GM12878 (cell line): ENCODE results near the gene SGSH. TPM values are rescaled to one million over a fixed set of nuclear protein-coding genes. Genes with fewer than 3 reads are reported as not detected.

Source experiments
- ATAC-seq: fragments of 200-7000 bp; cut with Tn5 transposase; 3 replicates; pipeline ENCODE4 v1.9.1; 2020; ENCODE audit warnings: mild to moderate bottlenecking, moderate library complexity
- BruUV-seq: library from RNA; stranded (reverse); fragments of 400-500 nt; replicated peaks from 2 replicates; lab custom pipeline; 2021; lab: Mats Ljungman, UMichigan
- CTCF ChIA-PET: fragments of 300-600 bp; sonication (Branson Sonifier 250); formaldehyde crosslinking; extraction: SDS; loops from one replicate; lab custom pipeline; 2021; ENCODE audit warnings: inconsistent platforms; lab: Yijun Ruan, JAX
- POLR2A ChIA-PET: fragments of 350-600 bp; formaldehyde crosslinking; extraction: SDS; loops from one replicate; lab custom pipeline; 2021; ENCODE audit warnings: inconsistent platforms; lab: Charles Lee
- RAD21 ChIA-PET: fragments of 300-600 bp; sonication (Branson Sonifier 250); formaldehyde crosslinking; loops from one replicate; lab custom pipeline; 2023; ENCODE audit warnings: antibody characterized with exemption; ENCODE audit not compliant: unreplicated experiment; lab: Charles Lee
- SMC1A ChIA-PET: fragments of 300-600 bp; sonication (Branson Sonifier 250); formaldehyde crosslinking; loops from one replicate; lab custom pipeline; 2023; ENCODE audit not compliant: unreplicated experiment, uncharacterized antibody; lab: Charles Lee
- DNase-seq: peaks from one replicate; pipeline ENCODE4 v3.0.0-alpha.2; 2011; ENCODE audit warnings: low read depth, low spot score
- FAIRE-seq: peaks from 3 replicates; lab custom pipeline; 2011; peaks lifted over from hg19 to GRCh38; lab: Jason Lieb, UNC
- H2AFZ ChIP-seq: 2 replicates; pipeline ENCODE4 v1.6.0; 2011; ENCODE audit warnings: low read depth, low read length, control low read depth; ENCODE audit not compliant: control insufficient read depth
- H3K27ac ChIP-seq: 2 replicates; pipeline ENCODE4 v1.5.1; 2011; ENCODE audit warnings: control low read depth; ENCODE audit not compliant: control insufficient read depth, insufficient read depth
- H3K27me3 ChIP-seq, 2 experiments: replicated peaks in 1 of 2; 2 replicates each; pipeline versions ENCODE4 v1.6.0 to v1.6.1; 2011; ENCODE audit warnings: low read length in 1 of 2; ENCODE audit not compliant: control insufficient read depth in 2 of 2, insufficient read depth in 2 of 2
- H3K36me3 ChIP-seq, 2 experiments: 2 replicates each; pipeline ENCODE4 v1.5.1; 2011; ENCODE audit warnings: low read length in 1 of 2; ENCODE audit not compliant: control insufficient read depth in 2 of 2, insufficient read depth in 2 of 2
- H3K4me1 ChIP-seq: 2 replicates; pipeline ENCODE4 v1.6.1; 2011; ENCODE audit warnings: mild to moderate bottlenecking, low read length, moderate library complexity, mixed read lengths; ENCODE audit not compliant: control insufficient read depth, insufficient read depth
- H3K4me2 ChIP-seq: 2 replicates; pipeline ENCODE4 v1.6.0; 2011; ENCODE audit warnings: control low read depth; ENCODE audit not compliant: control insufficient read depth, insufficient read depth
- H3K4me3 ChIP-seq: fragments of 200-600 bp; sonication (generic); 2 replicates; pipeline ENCODE4 v1.5.1; 2016
- H3K79me2 ChIP-seq: 2 replicates; pipeline ENCODE4 v1.6.0; 2011; ENCODE audit warnings: low read length; ENCODE audit not compliant: control insufficient read depth, insufficient read depth
- H3K9ac ChIP-seq: 2 replicates; pipeline ENCODE4 v1.8.0; 2011; ENCODE audit warnings: low read length, control low read depth, mixed read lengths; ENCODE audit not compliant: control insufficient read depth, insufficient read depth
- H3K9me3 ChIP-seq: replicated peaks from 3 replicates; pipeline ENCODE4 v1.5.1; 2011; ENCODE audit warnings: mild to moderate bottlenecking, low read length; ENCODE audit not compliant: control insufficient read depth, insufficient read depth
- H4K20me1 ChIP-seq: 2 replicates; pipeline ENCODE4 v1.6.0; 2011; ENCODE audit not compliant: control insufficient read depth, insufficient read depth
- IKZF2 ChIP-seq, 2 experiments: fragments of 450-650 bp; IDR thresholded peaks; 2 replicates each; pipeline ENCODE4 v1.6.1; 2017; ENCODE audit warnings: mild to moderate bottlenecking in 2 of 2, moderate library complexity in 2 of 2
- PML ChIP-seq: IDR thresholded peaks from 2 replicates; pipeline ENCODE4 v1.6.1; 2012; ENCODE audit warnings: low read length, inconsistent platforms
- STAT3 ChIP-seq: IDR thresholded peaks from 2 replicates; pipeline ENCODE4 v1.6.1; 2011; ENCODE audit warnings: low read depth, low read length, improper control_type of control experiment
- SUPT20H ChIP-seq: IDR thresholded peaks from 2 replicates; pipeline ENCODE4 v1.6.1; 2011; ENCODE audit warnings: low read depth, mild to moderate bottlenecking, low read length, moderate library complexity, borderline replicate concordance; ENCODE audit not compliant: control insufficient read depth
- TARDBP ChIP-seq: IDR thresholded peaks from 2 replicates; pipeline ENCODE4 v1.6.1; 2016; ENCODE audit warnings: borderline replicate concordance
- WGBS: methylation state at CpG from one replicate; pipeline ENCODE4 v1.1.6; 2016; ENCODE audit warnings: low lambda C conversion rate; ENCODE audit not compliant: insufficient replicate concordance, insufficient coverage; ENCODE audit errors: missing lambda C conversion rate; 5-methylcytosine and 5-hydroxymethylcytosine counted together
- in situ Hi-C: fragments of 300-500 bp; cut with MboI; formaldehyde crosslinking; loops from 9 replicates; pipeline ENCODE4 v1.14.3; 2018; ENCODE audit warnings: mixed read lengths
- intact Hi-C: fragments of 100-400 bp; cut with micrococcal nuclease; formaldehyde crosslinking; loops from one replicate; pipeline ENCODE4 v1.14.2; 2022; ENCODE audit not compliant: unreplicated experiment
- polyA plus RNA-seq, 11 experiments: library from polyadenylated mRNA; depleted of rRNA in 4 of 11; unstranded in 6 of 11; stranded (reverse) in 5 of 11; fragments of >200 nt; fragmentation: Nextera tagmentation in 4 of 11; fragmentation: Illumina TruSeq in 1 of 11; extraction: Ambion mirVana in 4 of 11; extraction: Trizol in 1 of 11; gene quantifications; 1 replicate in 1 of 11; 2 replicates in 10 of 11; pipeline versions ENCODE4 v1.2.1 to v1.2.3, GENCODE V29; 2011 to 2016; ENCODE audit warnings: inconsistent platforms in 2 of 11, missing spikeins in 2 of 11, low read depth in 1 of 11
- total RNA-seq, 4 experiments: library from RNA; depleted of rRNA in 3 of 4; stranded (reverse); fragments of >200 nt in 3 of 4; fragmentation: Illumina TruSeq in 1 of 4; extraction: Trizol in 1 of 4; gene quantifications; 2 replicates each; pipeline versions ENCODE4 v1.2.1 to v1.2.3, GENCODE V29; 2013 to 2021

SGSH gene
- total and polyA plus RNA-seq, 10 of the 15 experiments (the other 5 are each of a cell fraction or from before 2014, with no cell fraction given): 0.13 to 17.2 (median 6.0) TPM

DNA sequence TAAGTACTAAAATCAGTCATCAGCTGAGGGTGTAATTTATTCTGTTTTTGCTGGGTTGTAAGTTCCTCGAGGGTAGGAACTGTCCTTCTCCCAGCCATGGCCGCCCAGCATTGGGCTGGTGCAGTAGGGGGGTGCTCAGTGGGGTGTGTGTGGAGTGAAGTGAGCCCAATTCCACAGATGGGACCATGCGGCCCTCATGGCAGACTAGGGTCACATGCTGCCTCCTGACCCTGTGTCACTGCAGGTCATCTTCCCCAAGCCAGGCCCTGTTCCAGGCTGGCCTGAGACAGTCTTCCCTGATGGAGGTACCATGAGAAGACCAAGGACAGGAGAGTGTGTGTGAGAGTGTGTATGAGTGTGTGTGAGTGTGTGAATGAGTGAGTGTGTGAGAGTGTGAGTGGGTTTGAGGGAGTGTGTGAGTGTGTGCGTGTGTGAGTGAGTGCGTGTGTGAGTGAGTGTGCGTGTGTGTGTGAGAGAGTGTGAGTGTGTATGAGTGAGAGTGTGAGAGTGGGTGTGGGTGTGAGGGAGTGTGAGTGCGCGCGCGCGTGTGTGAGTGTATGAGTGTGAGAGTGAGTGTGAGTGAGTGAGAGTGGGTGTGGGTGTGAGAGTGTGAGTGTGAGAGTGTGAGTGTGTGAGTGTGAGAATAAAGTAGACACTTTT is 3.8 kb upstream of the SGSH start (continued):
- no peak for TF ChIP-seq TARDBP
- TF ChIP-seq STAT3: no peak
- no peak for TF ChIP-seq PML

DNA sequence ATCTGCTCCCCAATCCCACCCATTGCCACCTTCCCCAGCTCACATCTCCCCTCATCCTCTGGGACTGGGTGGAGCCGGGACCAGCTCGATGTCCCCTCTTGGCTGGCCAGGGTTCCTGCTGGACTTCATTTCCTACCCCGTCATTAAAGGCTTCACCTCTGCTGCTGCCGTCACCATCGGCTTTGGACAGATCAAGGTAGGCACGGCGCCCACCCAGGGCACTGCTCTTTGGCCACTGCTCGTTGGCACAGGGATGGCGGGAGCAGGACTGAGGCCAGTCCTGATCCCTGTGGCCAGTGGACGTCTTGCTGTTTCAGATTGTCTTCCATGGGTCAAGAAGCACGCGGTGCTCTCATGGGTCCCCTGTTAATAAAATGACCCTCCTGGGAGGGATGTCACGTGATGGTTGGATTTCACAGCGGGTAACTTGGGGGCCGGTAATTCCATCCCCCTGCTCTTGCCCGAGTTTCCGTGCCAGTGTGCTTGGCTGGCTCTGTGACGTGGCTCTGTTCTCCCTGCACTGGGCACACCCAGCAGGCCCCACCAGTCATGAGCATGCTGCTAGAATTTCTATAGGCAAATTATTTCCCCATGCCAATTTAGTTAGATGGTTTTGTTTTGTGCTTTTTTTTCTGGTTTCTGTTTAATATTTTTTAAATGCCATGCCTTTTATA is 3.1 kb upstream of the SGSH start:
- H2AFZ ChIP-seq: no peak overlapping the region
- no peak overlapping the region for H3K4me3 ChIP-seq
- TF ChIP-seq SUPT20H (no peak), IKZF2 (IDR thresholded peaks at IDR 0.05) (no peak)
- peaks cover 4% of the 10 kb centered on the region for H3K79me2 ChIP-seq
- BruUV-seq: no TSS peak
- intact Hi-C loops: no loop called here
- FAIRE-seq (no peak), ATAC-seq (no peak), DNase-seq (no peak)
- peaks cover 4% of the 10 kb centered on the region for H3K4me1 ChIP-seq
- no peaks in the 10 kb centered on the region; the same call in 1 of the 2 replicates for H4K20me1 ChIP-seq
- POLR2A ChIA-PET: no interaction called here
- no peaks in the 10 kb centered on the region for H3K27me3 ChIP-seq
- SMC1A ChIA-PET: no interaction called here
- H3K4me2 ChIP-seq: no peak overlapping the region
- no peaks in the 10 kb centered on the region for H3K9me3 ChIP-seq
- in situ Hi-C loops: no loop called here
- no peaks in the 10 kb centered on the region for H3K36me3 ChIP-seq
- H3K9ac ChIP-seq: no peak overlapping the region
- RAD21 ChIA-PET: no interaction called here
- CTCF ChIA-PET: no interaction called here
- no peak overlapping the region for H3K27ac ChIP-seq
- WGBS: 64% methylated on average over 18 of the region's 18 CpGs
